ENCODE data around the gene MON2.

GRCh38 chr12:62640910-62641448, 174.4 kb downstream of the MON2 start:
- TF ChIP-seq CTCF (IDR thresholded peaks at IDR 0.05; ENCODE audit: extremely low read depth in 1 of 2, insufficient read depth in 1 of 2, low read depth in 1 of 2, low read length in 2 of 2): no peak
- TF ChIP-seq MAX (IDR thresholded peaks at IDR 0.05; ENCODE audit: insufficient read depth, insufficient read length): no peak
- TF ChIP-seq EZH2 (IDR thresholded peaks at IDR 0.05; ENCODE audit: borderline replicate concordance, low read depth, low read length, severe bottlenecking): no peak
- no peak for TF ChIP-seq GATA2 (IDR thresholded peaks at IDR 0.05; ENCODE audit: insufficient read depth, insufficient read length, low read depth, low read length)

All from endothelial cell of umbilical vein (primary cell).